ENCODE data around the gene AOPEP. TPM values are rescaled to one million over a fixed set of nuclear protein-coding genes. Genes with fewer than 3 reads are reported as not detected.

Gene AOPEP
- polyA plus RNA-seq, 1 donor from 2014 or later, result 10.0 TPM

GRCh38 chr9:95128177-95128524 lies 401.7 kb downstream of the AOPEP start:
- no peak overlapping the region for H3K9ac ChIP-seq (ENCODE audit: low read length)
- H3F3A ChIP-seq (ENCODE audit: insufficient read depth, low read length, poor library complexity, severe bottlenecking), result no peaks in the 10 kb centered on the region

GRCh38 chr9:95129476-95130291 lies 403.2 kb downstream of the AOPEP start:
- TF ChIP-seq CTCF (IDR thresholded peaks at IDR 0.05; ENCODE audit: poor library complexity, severe bottlenecking), result no peak
- H3K9me3 ChIP-seq (ENCODE audit: low read length), result no peaks in the 10 kb centered on the region
- no peak overlapping the region for H2AFZ ChIP-seq (ENCODE audit: low read depth, low read length)
- H3K79me2 ChIP-seq (replicated peaks; ENCODE audit: insufficient read depth, low read length), result no peaks in the 10 kb centered on the region
- no peak overlapping the region for H3K27ac ChIP-seq (ENCODE audit: low read length)
- no peaks in the 10 kb centered on the region for H3F3A ChIP-seq (ENCODE audit: insufficient read depth, low read length, poor library complexity, severe bottlenecking)
- no peaks in the 10 kb centered on the region for H3K36me3 ChIP-seq (ENCODE audit: insufficient read depth, low read length)
- no peaks in the 10 kb centered on the region for H3K9me2 ChIP-seq (ENCODE audit: insufficient read depth, low read length)
- no peak overlapping the region for H3K4me3 ChIP-seq (ENCODE audit: low read length)
- H3K4me2 ChIP-seq (ENCODE audit: low read length), result no peak overlapping the region
- H3K27me3 ChIP-seq (ENCODE audit: insufficient read depth, low read depth, low read length), result no peaks in the 10 kb centered on the region
- no peak overlapping the region for H3K9ac ChIP-seq (ENCODE audit: low read length)
- no peaks in the 10 kb centered on the region for H4K20me1 ChIP-seq (ENCODE audit: insufficient read depth)

More at GRCh38 chr9:95128177-95128524, 401.7 kb downstream of the AOPEP start:
- H3K4me2 ChIP-seq (ENCODE audit: low read length), result no peak overlapping the region
- no peaks in the 10 kb centered on the region for H3K9me3 ChIP-seq (ENCODE audit: low read length)
- H3K79me2 ChIP-seq (replicated peaks; ENCODE audit: insufficient read depth, low read length), result no peaks in the 10 kb centered on the region
- H3K27ac ChIP-seq (ENCODE audit: low read length), result no peak overlapping the region
- no peaks in the 10 kb centered on the region for H3K27me3 ChIP-seq (ENCODE audit: insufficient read depth, low read depth, low read length)
- no peak overlapping the region for H2AFZ ChIP-seq (ENCODE audit: low read depth, low read length)
- no peaks in the 10 kb centered on the region for H3K36me3 ChIP-seq (ENCODE audit: insufficient read depth, low read length)
- H3K4me3 ChIP-seq (ENCODE audit: low read length), result no peak overlapping the region
- no peaks in the 10 kb centered on the region for H4K20me1 ChIP-seq (ENCODE audit: insufficient read depth)
- H3K9me2 ChIP-seq (ENCODE audit: insufficient read depth, low read length), result no peaks in the 10 kb centered on the region
- TF ChIP-seq POLR2AphosphoS5 (IDR thresholded peaks at IDR 0.05) (no peak), EZH2 (IDR thresholded peaks at IDR 0.05; ENCODE audit: borderline replicate concordance, insufficient read depth, low read length, poor library complexity, severe bottlenecking) (no peak), SMC3 (conservative IDR thresholded peaks at IDR 0.05; ENCODE audit: poor library complexity) (no peak), REST (IDR thresholded peaks at IDR 0.05; ENCODE audit: borderline replicate concordance) (no peak), EP300 (conservative IDR thresholded peaks at IDR 0.05; ENCODE audit: poor library complexity, severe bottlenecking) (no peak), RAD21 (conservative IDR thresholded peaks at IDR 0.05) (no peak), CTCF (IDR thresholded peaks at IDR 0.05; ENCODE audit: poor library complexity, severe bottlenecking) (no peak), TAF1 (IDR thresholded peaks at IDR 0.05; ENCODE audit: low read depth) (no peak), MXI1 (conservative IDR thresholded peaks at IDR 0.05; ENCODE audit: poor library complexity, severe bottlenecking) (no peak)
